ENCODE results near the gene LRRC4C.

The LRRC4C gene

GRCh38 chr11:41414771-41415440 lies 44.5 kb downstream of the LRRC4C start:
- no peak for DNase-seq (ENCODE audit: low read depth)

DNA sequence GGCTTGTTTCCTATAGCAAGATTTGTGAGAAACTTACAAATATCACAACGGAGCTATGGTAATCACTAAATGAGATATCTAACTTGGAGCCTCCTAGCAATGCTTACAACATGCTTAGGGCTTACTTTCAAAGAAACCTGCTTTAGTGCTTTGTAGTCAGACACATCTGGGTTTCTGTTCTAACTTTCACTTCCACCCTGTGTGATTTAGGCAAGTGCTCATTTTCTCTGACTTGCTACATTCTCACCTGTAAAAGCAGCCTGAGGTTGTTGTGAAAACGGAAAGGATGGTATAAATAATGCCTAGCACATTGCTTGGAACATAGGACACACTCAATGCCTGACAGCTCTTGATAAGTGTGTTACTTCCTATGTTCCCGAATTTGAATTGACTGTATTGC lies 45.6 kb downstream of the LRRC4C start:
- no peak for DNase-seq (ENCODE audit: low read depth)

DNA sequence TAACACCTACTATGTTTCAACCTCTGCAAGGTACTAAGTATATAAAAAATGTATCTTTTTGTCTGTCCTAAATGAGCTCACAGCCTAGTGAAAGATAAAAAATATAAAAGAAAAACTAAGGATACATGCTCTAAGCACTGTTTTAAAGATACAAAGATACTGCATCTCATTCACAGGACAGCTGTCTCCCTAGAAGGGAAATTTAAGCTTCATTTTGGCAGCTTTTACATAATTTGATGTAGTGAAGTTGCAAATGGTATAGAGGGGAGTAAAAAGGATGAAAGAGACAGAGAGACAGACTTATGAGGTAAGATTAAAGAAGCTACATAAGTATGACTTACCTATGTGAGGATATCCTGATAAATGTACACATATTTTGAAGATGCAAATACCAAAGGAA lies 53.6 kb downstream of the LRRC4C start:
- no peak for DNase-seq (ENCODE audit: low read depth)

GRCh38 chr11:41404109-41404508 lies 55.3 kb downstream of the LRRC4C start:
- DNase-seq (ENCODE audit: low read depth) = no peak

DNA sequence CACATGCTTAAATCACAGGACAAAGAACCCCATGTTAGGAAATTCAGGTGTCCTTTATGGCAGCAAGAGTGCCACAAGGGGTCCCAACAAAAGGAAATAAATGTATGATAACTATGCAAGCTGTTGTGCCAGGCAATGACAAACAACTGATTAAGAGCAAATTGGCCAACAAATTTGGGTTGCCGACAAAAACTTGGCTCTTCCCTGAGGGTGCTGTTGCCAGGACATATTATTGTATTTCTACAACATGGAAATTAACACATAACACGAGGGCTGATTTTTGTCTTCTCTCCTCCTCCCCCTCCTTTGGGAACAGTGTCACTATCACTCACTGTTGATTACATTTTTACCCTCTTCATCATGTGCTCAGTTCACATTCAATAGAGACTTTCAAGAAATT lies 56.0 kb downstream of the LRRC4C start:
- no peak for DNase-seq (ENCODE audit: low read depth)

GRCh38 chr11:41400819-41401382 lies 58.6 kb downstream of the LRRC4C start:
- no peak for DNase-seq (ENCODE audit: low read depth)

DNA sequence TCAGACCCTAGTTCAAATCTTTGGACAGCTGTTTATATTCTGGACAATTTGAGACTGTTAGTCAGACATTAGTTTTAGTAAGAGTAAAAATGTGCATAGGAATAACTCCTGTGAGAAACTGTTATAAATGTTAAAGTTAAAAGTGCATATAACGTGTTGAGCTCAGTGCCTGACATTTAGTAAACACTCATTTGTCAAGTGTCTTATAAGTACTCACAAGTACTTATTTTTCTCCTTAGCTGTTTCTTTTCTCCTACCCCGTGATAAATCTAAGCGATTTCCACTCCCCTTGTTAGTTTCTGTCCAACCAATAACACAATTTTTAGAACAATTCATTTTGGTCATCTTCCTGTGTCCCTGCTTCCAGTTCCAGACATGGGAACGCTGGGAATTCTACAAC lies 59.3 kb downstream of the LRRC4C start:
- DNase-seq (ENCODE audit: low read depth) = no peak

DNA sequence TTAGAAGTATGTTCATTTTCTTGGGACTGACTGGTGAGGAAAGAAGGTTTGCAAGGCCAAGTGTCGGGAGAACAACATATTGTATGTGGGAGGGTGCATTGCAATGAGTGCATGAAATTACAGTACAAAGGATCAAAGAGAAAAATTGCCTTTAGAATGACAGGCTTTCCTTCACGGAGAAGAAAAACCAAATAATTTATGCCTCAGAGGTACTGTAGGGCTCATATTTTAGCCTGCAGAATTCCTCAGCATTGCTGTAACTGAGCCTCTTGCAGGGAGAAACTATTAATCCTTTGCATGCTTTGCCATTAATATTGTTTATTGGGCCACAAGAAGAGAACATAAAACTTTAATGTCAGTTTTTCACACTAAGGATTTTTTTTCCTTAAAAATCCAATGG lies 60.1 kb downstream of the LRRC4C start:
- DNase-seq (ENCODE audit: low read depth) = no peak

DNA sequence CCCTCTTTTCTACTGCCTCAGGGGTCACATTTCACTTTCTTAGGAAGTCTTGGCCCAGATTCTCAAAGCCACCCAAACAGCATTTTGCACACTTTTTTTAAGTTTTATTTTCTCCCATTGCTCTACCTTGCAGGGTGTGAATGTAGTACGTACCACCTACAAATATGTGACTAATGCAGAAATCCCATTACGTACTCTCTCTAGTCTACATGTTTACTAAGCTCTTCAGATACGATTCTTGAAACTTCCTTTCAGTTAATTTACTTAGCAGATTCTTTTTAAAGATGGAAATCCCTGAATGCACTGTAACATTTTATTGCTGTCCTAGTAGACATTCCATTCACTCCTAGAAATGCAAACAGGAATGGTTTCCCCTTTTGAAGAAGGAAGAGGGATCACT lies 61.3 kb downstream of the LRRC4C start:
- no peak for DNase-seq (ENCODE audit: low read depth)

- no peak for DNase-seq (ENCODE audit: low read depth)
Measured at GRCh38 chr11:41394521-41395195, 64.8 kb downstream of the LRRC4C start.

DNA sequence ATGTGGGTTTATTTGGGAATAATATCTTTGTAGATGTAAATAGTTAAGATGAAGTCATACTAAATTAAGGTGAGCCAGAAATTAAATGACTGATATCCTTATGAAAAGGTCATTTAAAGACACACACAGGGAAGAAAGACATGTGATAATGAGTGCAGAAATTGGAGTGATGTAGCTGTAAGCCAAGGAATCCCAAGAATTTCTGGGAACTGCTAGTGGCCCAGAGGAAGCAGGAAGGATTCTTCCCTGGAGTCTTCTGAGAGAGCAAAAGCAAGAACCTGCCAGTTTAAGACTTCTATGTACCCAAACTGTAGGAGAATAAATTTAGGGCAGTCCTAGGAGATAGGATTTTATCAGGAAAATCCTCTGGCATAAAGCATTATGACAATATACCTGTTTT lies 66.9 kb downstream of the LRRC4C start:
- DNase-seq (ENCODE audit: low read depth) = no peak

- no peak for DNase-seq (ENCODE audit: low read depth)
Measured at GRCh38 chr11:41389623-41390130, 69.8 kb downstream of the LRRC4C start.

- DNase-seq (ENCODE audit: low read depth) = no peak
Measured at GRCh38 chr11:41384329-41384728, 75.1 kb downstream of the LRRC4C start.

DNA sequence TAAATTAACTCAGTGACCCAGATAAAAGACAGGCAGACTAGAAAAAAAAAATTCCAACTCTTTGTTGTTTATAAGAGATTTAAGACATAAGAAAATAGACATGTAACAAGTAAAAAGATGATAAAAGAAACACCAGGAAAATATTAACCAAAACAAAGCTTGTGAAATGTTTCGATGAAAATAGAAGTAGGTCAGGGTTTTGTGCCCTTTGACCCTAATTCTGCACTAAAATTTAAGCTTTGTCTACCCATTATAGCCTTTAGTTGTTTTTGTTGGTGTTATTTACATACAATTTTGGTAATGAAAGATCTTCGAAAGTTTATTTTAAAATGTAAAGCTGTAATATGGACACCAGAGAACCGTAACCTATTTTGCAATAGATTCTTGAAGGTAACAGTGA lies 75.7 kb downstream of the LRRC4C start:
- no peak for DNase-seq (ENCODE audit: low read depth)

DNA sequence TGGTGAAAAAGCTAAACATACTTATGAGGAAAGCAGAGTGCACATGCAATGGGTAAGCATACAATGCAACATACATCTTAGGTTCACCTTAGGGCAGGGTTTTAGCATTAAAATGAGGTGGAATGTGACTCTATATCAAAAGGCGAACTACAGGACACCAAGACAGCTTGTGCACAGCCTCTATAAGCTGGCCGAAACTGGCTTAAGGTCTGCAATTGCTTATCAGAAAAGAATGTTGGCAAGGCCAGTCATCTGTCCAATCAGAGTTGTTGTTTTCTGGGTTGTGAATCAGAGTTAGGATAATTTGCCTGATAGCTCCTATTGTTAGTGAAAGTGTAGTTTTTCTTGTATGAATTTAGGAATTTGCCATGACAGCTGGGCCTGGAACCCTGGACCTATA lies 76.5 kb downstream of the LRRC4C start:
- no peak for DNase-seq (ENCODE audit: low read depth)

DNA sequence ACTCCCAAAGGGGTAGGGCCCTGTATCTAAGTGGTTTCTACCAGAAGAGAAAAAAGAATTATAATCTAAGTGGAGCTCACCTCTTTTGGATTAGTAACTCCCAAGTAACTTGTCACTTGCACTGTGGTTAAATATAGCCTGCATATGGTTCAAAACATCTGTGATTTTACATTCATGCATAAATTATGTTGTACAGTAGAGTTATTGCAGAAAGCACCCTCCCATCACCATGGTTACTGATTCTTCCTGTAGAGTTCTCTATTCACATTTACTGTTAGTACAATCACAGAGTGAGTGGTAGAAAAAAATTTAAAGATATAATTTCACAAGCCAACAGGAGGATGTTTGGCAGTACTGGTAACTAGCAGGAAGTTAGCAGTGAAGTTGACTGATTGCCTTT lies 80.4 kb downstream of the LRRC4C start:
- DNase-seq (ENCODE audit: low read depth) = no peak

GRCh38 chr11:41377709-41378394 lies 81.6 kb downstream of the LRRC4C start:
- no peak for DNase-seq (ENCODE audit: low read depth)

DNA sequence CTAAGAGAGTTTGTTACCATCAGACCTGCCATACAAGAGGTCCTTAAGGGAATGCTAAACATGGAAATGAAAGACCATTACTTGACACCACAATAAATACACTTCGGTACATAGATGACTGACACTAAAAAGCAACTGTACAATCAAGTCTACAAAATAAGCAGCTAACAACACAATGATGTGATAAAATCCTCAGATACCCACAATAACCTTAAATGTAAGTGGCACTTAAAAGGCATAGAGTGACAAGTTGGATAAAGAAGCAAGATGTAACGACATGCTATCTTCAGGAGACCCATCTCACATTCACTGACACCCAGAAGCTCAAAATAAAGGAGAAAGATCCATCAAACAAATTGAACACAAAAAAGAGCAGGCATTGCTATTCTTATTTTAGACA lies 107.6 kb downstream of the LRRC4C start:
- no peak for DNase-seq (ENCODE audit: low read depth)

- no peak for DNase-seq (ENCODE audit: low read depth)
Measured at GRCh38 chr11:41346042-41346441, 113.4 kb downstream of the LRRC4C start.

- DNase-seq (ENCODE audit: low read depth) = no peak
Measured at GRCh38 chr11:41334007-41334933, 125.2 kb downstream of the LRRC4C start.

- DNase-seq (ENCODE audit: low read depth) = no peak
Measured at GRCh38 chr11:41333357-41333756, 126.1 kb downstream of the LRRC4C start.

DNA sequence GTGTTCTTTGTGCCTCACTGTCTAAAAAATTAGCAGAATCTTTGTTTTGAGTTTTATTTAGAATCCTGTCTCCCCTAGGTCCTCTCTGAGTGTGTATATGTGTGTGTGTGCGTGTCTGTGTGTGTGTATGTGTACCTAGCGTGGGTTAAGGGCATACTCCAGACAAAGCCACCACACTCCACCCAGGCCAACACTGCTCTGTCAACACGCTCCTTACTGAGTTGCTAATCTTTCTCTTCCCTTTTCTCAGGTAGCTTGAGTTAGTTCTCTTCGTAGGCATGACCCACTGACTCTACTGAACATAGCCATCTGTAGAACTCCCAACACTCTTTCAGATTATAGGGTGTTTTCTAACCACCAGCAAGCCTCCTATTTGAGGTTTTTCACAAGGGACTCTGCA lies 131.1 kb downstream of the LRRC4C start:
- DNase-seq (ENCODE audit: low read depth) = no peak
